Activated CD4-positive, alpha-beta T cell treated with anti-CD3 and anti-CD28 coated beads for 36 hours (primary cell): ENCODE results near the gene OR51A4. TPM values are rescaled to one million over a fixed set of nuclear protein-coding genes. Genes with fewer than 3 reads are reported as not detected.
"Not testable (repeated sequence)": the region's sequence is repeated elsewhere in the genome, so short reads cannot be mapped to it uniquely, and the experiment has no call there.

Experiments used
- ATAC-seq: fragments of 200-7000 bp; cut with Tn5 transposase; one replicate; pipeline ENCODE4 v1.10.0; 2021; ENCODE audit warnings: mild to moderate bottlenecking, moderate library complexity
- CTCF ChIA-PET: fragments of 350-600 bp; sonication (Branson Sonifier 250); formaldehyde crosslinking; loops from one replicate; lab custom pipeline; 2021; ENCODE audit warnings: antibody characterized with exemption; lab: Charles Lee
- POLR2A ChIA-PET: fragments of 350-600 bp; sonication (Branson Sonifier 250); formaldehyde crosslinking; loops from one replicate; lab custom pipeline; 2021; ENCODE audit warnings: antibody characterized with exemption, inconsistent platforms; lab: Charles Lee
- DNase-seq: peaks from one replicate; pipeline ENCODE4 v3.0.0-alpha.2; 2020
- H3K27ac Mint-ChIP-seq: one replicate; pipeline ENCODE4 v1.8.0; 2021; ENCODE audit warnings: mixed read lengths
- H3K27me3 Mint-ChIP-seq: one replicate; pipeline ENCODE4 v1.8.0; 2021; ENCODE audit warnings: mixed read lengths
- H3K36me3 Mint-ChIP-seq: one replicate; pipeline ENCODE4 v1.8.0; 2021; ENCODE audit warnings: low read depth, mixed read lengths
- H3K4me1 Mint-ChIP-seq: one replicate; pipeline ENCODE4 v1.8.0; 2021; ENCODE audit warnings: mixed read lengths
- H3K4me3 Mint-ChIP-seq: one replicate; pipeline ENCODE4 v1.8.0; 2021; ENCODE audit warnings: mild to moderate bottlenecking, moderate library complexity, mixed read lengths
- H3K9me3 Mint-ChIP-seq: one replicate; pipeline ENCODE4 v1.8.0; 2021; ENCODE audit warnings: low read depth, mixed read lengths
- intact Hi-C, 2 experiments: fragments of 100-400 bp; cut with DNase I in 1 of 2; cut with micrococcal nuclease in 1 of 2; formaldehyde crosslinking; loops; one replicate each; pipeline versions ENCODE4 v1.14.2 to v1.15.1; 2022 to 2024; cut with DNase I, micrococcal nuclease
- total RNA-seq, 2 experiments: library from RNA; stranded (reverse); gene quantifications; one replicate each; pipeline ENCODE4 v1.2.3, GENCODE V29; 2021

The OR51A4 gene
- not detected for total RNA-seq

- CTCF ChIA-PET: no interaction called here
- intact Hi-C loops: no loop called here
- POLR2A ChIA-PET: no interaction called here
Observed at GRCh38 chr11:4947505-4947904, at the start of gene OR51A4. TSS of gene OR51A4 (minus strand) at chr11:4947605. CDS start at chr11:4947100, 505 bp downstream.

GRCh38 chr11:4994551-4994950 is 47.1 kb upstream of the OR51A4 start, which contains the start of gene OR51L1:
TSS of gene OR51L1 (plus strand) at chr11:4994851. CDS start at chr11:4998983, 4,132 bp downstream.
- no peaks in the 10 kb centered on the region for H3K9me3 Mint-ChIP-seq

More at GRCh38 chr11:4947505-4947904, at the start of gene OR51A4:
- DNase-seq (no peak), ATAC-seq (no peak)
- Mint-ChIP-seq H3K27me3 (peaks cover 2% of the 10 kb centered on the region), H3K9me3 (no peaks in the 10 kb centered on the region), H3K36me3 (no peaks in the 10 kb centered on the region), H3K4me3 (no peak within 1 kb of the TSS), H3K27ac (no peak within 1 kb of the TSS), H3K4me1 (no peaks in the 10 kb centered on the region)

GRCh38 chr11:4991060-4991459 is 43.7 kb upstream of the OR51A4 start:
- ATAC-seq: no peak
- Mint-ChIP-seq H3K36me3 (no peaks in the 10 kb centered on the region), H3K9me3 (no peaks in the 10 kb centered on the region), H3K27ac (no peak overlapping the region), H3K27me3 (no peaks in the 10 kb centered on the region), H3K4me3 (no peak overlapping the region), H3K4me1 (no peaks in the 10 kb centered on the region)
- POLR2A ChIA-PET: no interaction called here
- no peak for DNase-seq
- intact Hi-C loops: no loop called here
- CTCF ChIA-PET: no interaction called here

More at GRCh38 chr11:4994551-4994950, 47.1 kb upstream of the OR51A4 start, which contains the start of gene OR51L1:
- Mint-ChIP-seq H3K27me3 (peaks cover 2% of the 10 kb centered on the region), H3K36me3 (no peaks in the 10 kb centered on the region), H3K27ac (no peak within 1 kb of the TSS), H3K4me1 (no peaks in the 10 kb centered on the region), H3K4me3 (no peak within 1 kb of the TSS)
- no peak for DNase-seq
- intact Hi-C loops: no loop called here
- POLR2A ChIA-PET: no interaction called here
- CTCF ChIA-PET: no interaction called here
- ATAC-seq: no peak

GRCh38 chr11:4983841-4984240 is 36.4 kb upstream of the OR51A4 start:
- no peaks in the 10 kb centered on the region for H3K4me1 Mint-ChIP-seq
- ChIA-PET CTCF (no interaction called here), POLR2A (no interaction called here)
- ATAC-seq: no peak
- no peak for DNase-seq
- H3K36me3 Mint-ChIP-seq: no peaks in the 10 kb centered on the region
- no peaks in the 10 kb centered on the region for H3K9me3 Mint-ChIP-seq
- H3K4me3 Mint-ChIP-seq: no peak overlapping the region
- H3K27me3 Mint-ChIP-seq: no peaks in the 10 kb centered on the region
- H3K27ac Mint-ChIP-seq: no peak overlapping the region
- intact Hi-C loops: no loop called here

GRCh38 chr11:4982678-4983077 is 35.3 kb upstream of the OR51A4 start:
- Mint-ChIP-seq H3K27me3 (no peaks in the 10 kb centered on the region), H3K9me3 (no peaks in the 10 kb centered on the region), H3K4me1 (no peaks in the 10 kb centered on the region), H3K36me3 (no peaks in the 10 kb centered on the region), H3K4me3 (no peak overlapping the region), H3K27ac (no peak overlapping the region)
- ChIA-PET POLR2A (no interaction called here), CTCF (no interaction called here)
- DNase-seq (no peak), ATAC-seq (no peak)
- intact Hi-C loops: no loop called here

- ChIA-PET CTCF (no interaction called here), POLR2A (no interaction called here)
- DNase-seq (no peak), ATAC-seq (no peak)
- Mint-ChIP-seq H3K4me3 (no peak overlapping the region), H3K27me3 (no peaks in the 10 kb centered on the region), H3K36me3 (no peaks in the 10 kb centered on the region), H3K27ac (no peak overlapping the region), H3K4me1 (no peaks in the 10 kb centered on the region), H3K9me3 (no peaks in the 10 kb centered on the region)
- intact Hi-C loops: no loop called here
Observed at GRCh38 chr11:4979036-4979435, 31.6 kb upstream of the OR51A4 start.

- POLR2A ChIA-PET: no interaction called here
- H3K27ac Mint-ChIP-seq: no peak overlapping the region
- no peaks in the 10 kb centered on the region for H3K4me1 Mint-ChIP-seq
- H3K27me3 Mint-ChIP-seq: no peaks in the 10 kb centered on the region
- no peak overlapping the region for H3K4me3 Mint-ChIP-seq
- intact Hi-C loops: no loop called here
- H3K9me3 Mint-ChIP-seq: no peaks in the 10 kb centered on the region
- CTCF ChIA-PET: no interaction called here
- H3K36me3 Mint-ChIP-seq: no peaks in the 10 kb centered on the region
- DNase-seq (no peak), ATAC-seq (no peak)
Observed at GRCh38 chr11:4975436-4975835, 28.0 kb upstream of the OR51A4 start.

- CTCF ChIA-PET: interaction anchor here (0.6 kb wide), 1 partner anchor 26 kb away, joined by 3 read pairs; no protein-coding TSS in a partner anchor
- DNase-seq: no peak
- H3K4me3 Mint-ChIP-seq: no peak overlapping the region
- no peaks in the 10 kb centered on the region for H3K4me1 Mint-ChIP-seq
- POLR2A ChIA-PET: no interaction called here
- peaks cover 4% of the 10 kb centered on the region for H3K27me3 Mint-ChIP-seq
- no peak overlapping the region for H3K27ac Mint-ChIP-seq
- ATAC-seq: no peak
- H3K9me3 Mint-ChIP-seq: peaks cover 1% of the 10 kb centered on the region
- intact Hi-C loops: no loop called here
- no peaks in the 10 kb centered on the region for H3K36me3 Mint-ChIP-seq
Observed at GRCh38 chr11:4962816-4963215, 15.4 kb upstream of the OR51A4 start.

- intact Hi-C loops: no loop called here
- no peak overlapping the region for H3K4me3 Mint-ChIP-seq
- no peaks in the 10 kb centered on the region for H3K4me1 Mint-ChIP-seq
- H3K36me3 Mint-ChIP-seq: no peaks in the 10 kb centered on the region
- POLR2A ChIA-PET: no interaction called here
- no peak overlapping the region for H3K27ac Mint-ChIP-seq
- peaks cover 1% of the 10 kb centered on the region for H3K9me3 Mint-ChIP-seq
- CTCF ChIA-PET: no interaction called here
- DNase-seq: no peak
- ATAC-seq: peak; percentile 42
- peaks cover 2% of the 10 kb centered on the region for H3K27me3 Mint-ChIP-seq
Observed at GRCh38 chr11:4960877-4961276, 13.5 kb upstream of the OR51A4 start.

GRCh38 chr11:4957396-4957795 is 10.0 kb upstream of the OR51A4 start:
- ChIA-PET CTCF (no interaction called here), POLR2A (no interaction called here)
- Mint-ChIP-seq H3K27ac (no peak overlapping the region), H3K4me1 (no peaks in the 10 kb centered on the region), H3K4me3 (no peak overlapping the region), H3K27me3 (peaks cover 4% of the 10 kb centered on the region), H3K9me3 (peaks cover 1% of the 10 kb centered on the region), H3K36me3 (no peaks in the 10 kb centered on the region)
- DNase-seq (no peak), ATAC-seq (no peak)
- intact Hi-C loops: no loop called here

GRCh38 chr11:4955613-4956012 is 8.2 kb upstream of the OR51A4 start, which contains the start of gene OR51A2:
TSS of gene OR51A2 (minus strand) at chr11:4955713. CDS start at chr11:4955713, 0 bp downstream.
- CTCF ChIA-PET, H3K9me3 Mint-ChIP-seq, POLR2A ChIA-PET, H3K27me3 Mint-ChIP-seq, H3K4me3 Mint-ChIP-seq, DNase-seq, H3K4me1 Mint-ChIP-seq, H3K36me3 Mint-ChIP-seq, intact Hi-C loops, ATAC-seq, H3K27ac Mint-ChIP-seq: not testable (repeated sequence)

- CTCF ChIA-PET: no interaction called here
- no peak for ATAC-seq
- Mint-ChIP-seq H3K4me3 (no peak overlapping the region), H3K36me3 (no peaks in the 10 kb centered on the region), H3K27ac (no peak overlapping the region), H3K27me3 (no peaks in the 10 kb centered on the region), H3K4me1 (no peaks in the 10 kb centered on the region), H3K9me3 (no peaks in the 10 kb centered on the region)
- POLR2A ChIA-PET: no interaction called here
- intact Hi-C loops: no loop called here
- DNase-seq: no peak
Observed at GRCh38 chr11:4936745-4937144, 10.7 kb downstream of the OR51A4 start.
